Left ventricle myocardium inferior (tissue), 1 donor: ENCODE results near the gene NFKB1. TPM values are rescaled to one million over a fixed set of nuclear protein-coding genes. Genes with fewer than 3 reads are reported as not detected.
"Not testable (repeated sequence)": the region's sequence is repeated elsewhere in the genome, so short reads cannot be mapped to it uniquely, and the experiment has no call there.

Experiments
- DNase-seq: peaks from one replicate; pipeline ENCODE4 v3.0.0-alpha.2; 2020
- H3K27ac ChIP-seq: fragments of 200-600 bp; replicated peaks from 2 replicates; pipeline ENCODE4 v1.8.0; 2021
- H3K27me3 ChIP-seq: fragments of 200-600 bp; 2 replicates; pipeline ENCODE4 v1.8.0; 2021; ENCODE audit warnings: low read depth
- H3K36me3 ChIP-seq: fragments of 200-600 bp; 2 replicates; pipeline ENCODE4 v1.8.0; 2021
- H3K4me1 ChIP-seq: fragments of 200-600 bp; 2 replicates; pipeline ENCODE4 v1.8.0; 2021
- H3K4me3 ChIP-seq: fragments of 200-600 bp; 2 replicates; pipeline ENCODE4 v1.8.0; 2021; ENCODE audit warnings: mild to moderate bottlenecking, moderate library complexity
- H3K9me3 ChIP-seq: fragments of 200-600 bp; replicated peaks from 2 replicates; pipeline ENCODE4 v1.8.0; 2021
- CTCF ChIP-seq: fragments of 200-600 bp; IDR thresholded peaks from 2 replicates; pipeline ENCODE4 v1.8.0; 2021; ENCODE audit warnings: antibody characterized with exemption, mild to moderate bottlenecking, borderline replicate concordance
- intact Hi-C: fragments of 100-400 bp; cut with micrococcal nuclease; formaldehyde crosslinking; loops from one replicate; pipeline ENCODE4 v1.11.0; 2022
- total RNA-seq: library from RNA; stranded (reverse); fragmentation: NEBNext Ultra II Directional; extraction: Animal tissue kit (Norgen Biotek cat#: 25700); gene quantifications from one replicate; pipeline ENCODE4 v1.2.1, GENCODE V29; 2021
- donor health status: DM: no; HTN: yes; CAD: no; lungs with severe emphysema.

NFKB1 gene
- total RNA-seq, 1 donor from 2014 or later: 18.0 TPM

GRCh38 chr4:102473476-102473875, 27.7 kb upstream of the NFKB1 start:
- no peaks in the 10 kb centered on the region for H3K36me3 ChIP-seq
- H3K27ac ChIP-seq: no peak overlapping the region
- H3K4me1 ChIP-seq: no peaks in the 10 kb centered on the region
- H3K9me3 ChIP-seq: peaks cover 37% of the 10 kb centered on the region
- no peak overlapping the region for H3K4me3 ChIP-seq
- no peaks in the 10 kb centered on the region for H3K27me3 ChIP-seq
- no peak for DNase-seq
- intact Hi-C loops: no loop called here
- no peak for TF ChIP-seq CTCF

- Histone ChIP-seq H3K4me1 (no peaks in the 10 kb centered on the region), H3K27ac (no peak overlapping the region), H3K4me3 (no peak overlapping the region), H3K27me3 (no peaks in the 10 kb centered on the region), H3K9me3 (peaks cover 51% of the 10 kb centered on the region), H3K36me3 (no peaks in the 10 kb centered on the region)
- no peak for TF ChIP-seq CTCF
- no peak for DNase-seq
- intact Hi-C loops: no loop called here
Observed at GRCh38 chr4:102474736-102475504, 26.2 kb upstream of the NFKB1 start.

- H3K9me3 ChIP-seq: peaks cover 59% of the 10 kb centered on the region
- H3K4me1 ChIP-seq: no peaks in the 10 kb centered on the region
Observed at GRCh38 chr4:102477657-102478056, 23.5 kb upstream of the NFKB1 start.

GRCh38 chr4:102478186-102478585, 23.0 kb upstream of the NFKB1 start:
- TF ChIP-seq CTCF: no peak
- no peak overlapping the region for H3K27ac ChIP-seq
- intact Hi-C loops: no loop called here
- H3K4me3 ChIP-seq: no peak overlapping the region
- no peaks in the 10 kb centered on the region for H3K4me1 ChIP-seq
- peaks cover 59% of the 10 kb centered on the region for H3K9me3 ChIP-seq
- no peaks in the 10 kb centered on the region for H3K36me3 ChIP-seq
- H3K27me3 ChIP-seq: no peaks in the 10 kb centered on the region
- DNase-seq: no peak

More at GRCh38 chr4:102477657-102478056, 23.5 kb upstream of the NFKB1 start:
- Histone ChIP-seq H3K36me3 (no peaks in the 10 kb centered on the region), H3K4me3 (no peak overlapping the region), H3K27me3 (no peaks in the 10 kb centered on the region), H3K27ac (no peak overlapping the region)
- intact Hi-C loops: no loop called here
- no peak for TF ChIP-seq CTCF
- no peak for DNase-seq

GRCh38 chr4:102479832-102480231, 21.3 kb upstream of the NFKB1 start:
- H3K36me3 ChIP-seq, DNase-seq, H3K4me1 ChIP-seq, H3K27ac ChIP-seq, H3K4me3 ChIP-seq, intact Hi-C loops, H3K27me3 ChIP-seq: not testable (repeated sequence)
- H3K9me3 ChIP-seq: peaks cover 55% of the 10 kb centered on the region

- H3K4me3 ChIP-seq: no peak overlapping the region
- H3K36me3 ChIP-seq: no peaks in the 10 kb centered on the region
- H3K9me3 ChIP-seq: peaks cover 30% of the 10 kb centered on the region
- H3K27ac ChIP-seq: no peak overlapping the region
- intact Hi-C loops: no loop called here
- DNase-seq: no peak
- no peaks in the 10 kb centered on the region for H3K4me1 ChIP-seq
- TF ChIP-seq CTCF: no peak
- H3K27me3 ChIP-seq: no peaks in the 10 kb centered on the region
Observed at GRCh38 chr4:102483120-102483519, 18.0 kb upstream of the NFKB1 start.

GRCh38 chr4:102483990-102484692, 17.0 kb upstream of the NFKB1 start:
- peaks cover 21% of the 10 kb centered on the region for H3K9me3 ChIP-seq
- H3K4me1 ChIP-seq, H3K27ac ChIP-seq, H3K27me3 ChIP-seq, intact Hi-C loops, H3K4me3 ChIP-seq, H3K36me3 ChIP-seq, DNase-seq: not testable (repeated sequence)
